Breast epithelium (tissue), 4 donors: Measurements from ENCODE around the gene NUP37. TPM values are rescaled to one million over a fixed set of nuclear protein-coding genes. Genes with fewer than 3 reads are reported as not detected.

Experiments
- DNase-seq, 2 donors: peaks; one replicate each; pipeline ENCODE4 v3.0.0-alpha.2; 2019; ENCODE audit warnings: low spot score in 2 of 2
- H3K27ac ChIP-seq, 2 donors: fragments of 200-600 bp; sonication (generic) in 1 of 2; one replicate each; pipeline ENCODE4 v1.5.1; 2016 to 2019; ENCODE audit warnings: mild to moderate bottlenecking in 1 of 2
- H3K27me3 ChIP-seq, 2 donors: fragments of 200-600 bp; sonication (generic) in 1 of 2; one replicate each; pipeline versions ENCODE4 v1.5.1 to v1.6.0; 2017 to 2019; ENCODE audit warnings: control low read depth in 1 of 2, mild to moderate bottlenecking in 1 of 2
- H3K36me3 ChIP-seq: fragments of 200-600 bp; one replicate; pipeline ENCODE4 v1.5.1; 2019
- H3K4me1 ChIP-seq, 2 donors: fragments of 200-600 bp; sonication (generic); one replicate each; pipeline ENCODE4 v1.5.1; 2016 to 2019; ENCODE audit warnings: control low read depth in 1 of 2
- H3K4me3 ChIP-seq, 3 donors: fragments of 200-600 bp; sonication (generic); 1 replicate in 2 of 3; 2 replicates in 1 of 3; pipeline ENCODE4 v1.5.1; 2016 to 2019; ENCODE audit warnings: mild to moderate bottlenecking in 3 of 3, moderate library complexity in 2 of 3
- H3K9me3 ChIP-seq, 2 donors: fragments of 200-600 bp; sonication (generic) in 1 of 2; one replicate each; pipeline ENCODE4 v1.5.1; 2016 to 2019; ENCODE audit warnings: control low read depth in 1 of 2
- POLR2A ChIP-seq: fragments of 450-650 bp; IDR thresholded peaks from one replicate; pipeline ENCODE4 v1.6.1; 2016; ENCODE audit warnings: antibody characterized with exemption, mild to moderate bottlenecking, moderate library complexity
- POLR2AphosphoS5 ChIP-seq, 3 donors: sonication (generic); formaldehyde crosslinking; IDR thresholded peaks; one replicate each; pipeline ENCODE4 v1.6.1; 2017; ENCODE audit warnings: antibody characterized with exemption in 3 of 3
- intact Hi-C: fragments of 100-400 bp; cut with DNase I; formaldehyde crosslinking; loops from one replicate; pipeline ENCODE4 v1.15.1; 2023; ENCODE audit warnings: low total_unique reads
- total RNA-seq, 3 donors: library from RNA; depleted of rRNA; stranded (reverse); fragments of >200 nt; gene quantifications; one replicate each; pipeline ENCODE4 v1.1.0, GENCODE V29; 2016
- TF ChIP-seq, protein P1 (sequence below), 3 donors: fragments of 450-650 bp; IDR thresholded peaks; one replicate each; pipeline ENCODE4 v1.5.1; 2016 to 2017; ENCODE audit warnings: antibody characterized with exemption in 3 of 3, mild to moderate bottlenecking in 3 of 3, moderate library complexity in 3 of 3

The NUP37 gene
- total RNA-seq, 3 donors from 2014 or later = 16.7 to 17.9 (median 17.9) TPM

DNA sequence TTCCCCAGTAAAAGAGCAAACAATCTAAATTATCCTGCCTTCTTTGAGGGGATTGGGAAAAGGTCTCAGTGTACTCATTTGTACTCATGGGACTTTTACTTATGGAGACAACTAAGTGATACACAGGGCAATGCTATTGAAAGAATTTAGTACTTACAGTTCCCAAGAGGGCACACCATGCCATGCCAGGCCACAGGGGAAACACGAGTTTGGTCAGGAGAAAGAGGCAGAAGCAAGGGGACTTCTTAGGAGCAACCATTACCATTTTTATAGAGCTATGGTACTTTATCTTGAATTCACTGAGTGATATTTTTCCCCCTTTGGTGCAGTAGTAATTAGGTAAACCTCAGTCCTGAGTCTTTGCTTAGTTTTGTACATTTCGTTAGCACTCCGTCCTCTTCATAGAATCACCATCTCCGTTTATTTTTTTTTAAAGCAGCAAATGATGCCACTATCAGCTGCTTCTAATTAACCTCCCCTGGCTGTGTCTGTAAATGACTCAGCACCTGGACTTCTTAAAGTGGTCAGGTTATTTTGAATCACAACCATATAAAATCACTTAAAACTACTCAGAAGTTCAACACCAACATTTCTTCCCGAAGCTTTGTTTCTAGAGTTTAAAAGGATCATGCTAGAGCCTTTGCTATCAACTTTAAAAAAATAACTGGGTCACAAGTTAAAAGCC, 52.2 kb downstream of the NUP37 start:
- no peak for DNase-seq
- intact Hi-C loops = no loop called here
- TF ChIP-seq, protein P1, sequence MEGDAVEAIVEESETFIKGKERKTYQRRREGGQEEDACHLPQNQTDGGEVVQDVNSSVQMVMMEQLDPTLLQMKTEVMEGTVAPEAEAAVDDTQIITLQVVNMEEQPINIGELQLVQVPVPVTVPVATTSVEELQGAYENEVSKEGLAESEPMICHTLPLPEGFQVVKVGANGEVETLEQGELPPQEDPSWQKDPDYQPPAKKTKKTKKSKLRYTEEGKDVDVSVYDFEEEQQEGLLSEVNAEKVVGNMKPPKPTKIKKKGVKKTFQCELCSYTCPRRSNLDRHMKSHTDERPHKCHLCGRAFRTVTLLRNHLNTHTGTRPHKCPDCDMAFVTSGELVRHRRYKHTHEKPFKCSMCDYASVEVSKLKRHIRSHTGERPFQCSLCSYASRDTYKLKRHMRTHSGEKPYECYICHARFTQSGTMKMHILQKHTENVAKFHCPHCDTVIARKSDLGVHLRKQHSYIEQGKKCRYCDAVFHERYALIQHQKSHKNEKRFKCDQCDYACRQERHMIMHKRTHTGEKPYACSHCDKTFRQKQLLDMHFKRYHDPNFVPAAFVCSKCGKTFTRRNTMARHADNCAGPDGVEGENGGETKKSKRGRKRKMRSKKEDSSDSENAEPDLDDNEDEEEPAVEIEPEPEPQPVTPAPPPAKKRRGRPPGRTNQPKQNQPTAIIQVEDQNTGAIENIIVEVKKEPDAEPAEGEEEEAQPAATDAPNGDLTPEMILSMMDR (IDR thresholded peaks at IDR 0.05) = no peak
- no peak for TF ChIP-seq POLR2A
- no peak for TF ChIP-seq POLR2AphosphoS5 (IDR thresholded peaks at IDR 0.05)

DNA sequence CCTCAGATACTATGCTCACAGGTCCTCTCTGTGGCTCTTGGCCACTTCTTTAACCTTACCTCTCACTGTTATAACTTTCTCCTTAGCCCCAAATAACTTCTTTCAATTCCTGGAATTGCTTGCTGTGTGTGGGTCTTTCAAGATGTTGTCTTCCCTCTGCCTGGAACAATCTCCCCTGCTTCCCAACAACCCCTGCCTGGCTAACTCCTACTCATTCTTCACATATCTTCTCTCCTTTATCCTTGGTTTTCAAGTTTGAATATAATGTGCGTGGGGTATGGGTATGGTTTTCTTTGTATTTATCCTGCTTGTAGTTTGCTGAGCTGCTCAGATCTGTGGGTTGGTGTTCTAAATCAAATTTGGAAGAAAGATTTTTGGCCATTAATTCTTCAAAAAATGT, 55.4 kb downstream of the NUP37 start:
- no peak for DNase-seq
- TF ChIP-seq, protein P1 (IDR thresholded peaks at IDR 0.05) = no peak
- TF ChIP-seq POLR2A = no peak
- no peak for TF ChIP-seq POLR2AphosphoS5 (IDR thresholded peaks at IDR 0.05)
- H3K36me3 ChIP-seq = no peaks in the 10 kb centered on the region
- no peaks in the 10 kb centered on the region for H3K9me3 ChIP-seq
- no peak overlapping the region for H3K4me3 ChIP-seq
- intact Hi-C loops = no loop called here
- H3K27me3 ChIP-seq = no peaks in the 10 kb centered on the region
- peak overlapping the region in 1 of 2 donors; percentile 51 for H3K27ac ChIP-seq
- H3K4me1 ChIP-seq = no peaks in the 10 kb centered on the region

More for the DNA sequence above, 52.2 kb downstream of the NUP37 start:
- Histone ChIP-seq H3K27ac (peak overlapping the region in 1 of 2 donors; percentile 30), H3K4me3 (no peak overlapping the region), H3K4me1 (no peaks in the 10 kb centered on the region), H3K36me3 (no peaks in the 10 kb centered on the region), H3K27me3 (no peaks in the 10 kb centered on the region), H3K9me3 (no peaks in the 10 kb centered on the region)

DNA sequence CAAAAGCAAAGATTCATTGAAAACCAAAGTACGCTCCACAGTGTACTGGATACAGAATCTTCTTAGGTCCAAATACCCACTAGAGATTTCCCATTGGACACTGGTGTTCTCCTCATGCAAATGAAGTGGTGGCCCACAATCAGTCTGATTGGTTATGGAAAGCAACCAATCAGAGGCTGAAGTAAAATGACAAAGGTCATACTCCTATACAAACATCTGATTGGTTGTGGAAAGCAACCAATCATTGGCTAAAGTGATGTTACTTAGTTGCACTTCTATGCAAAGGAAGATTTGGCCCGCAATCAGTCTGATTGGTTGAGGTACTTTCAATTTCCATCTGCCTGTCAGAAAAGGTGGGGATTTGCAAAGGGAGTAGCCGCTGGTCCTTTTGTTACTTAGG, 56.8 kb downstream of the NUP37 start:
- intact Hi-C loops = no loop called here
- H3K4me3 ChIP-seq = no peak overlapping the region
- no peak for DNase-seq
- no peak overlapping the region for H3K27ac ChIP-seq
- TF ChIP-seq, protein P1 (IDR thresholded peaks at IDR 0.05) = no peak
- TF ChIP-seq POLR2A (no peak), POLR2AphosphoS5 (IDR thresholded peaks at IDR 0.05) (no peak)
- no peaks in the 10 kb centered on the region for H3K27me3 ChIP-seq
- no peaks in the 10 kb centered on the region for H3K9me3 ChIP-seq
- H3K36me3 ChIP-seq = no peaks in the 10 kb centered on the region
- H3K4me1 ChIP-seq = no peaks in the 10 kb centered on the region

DNA sequence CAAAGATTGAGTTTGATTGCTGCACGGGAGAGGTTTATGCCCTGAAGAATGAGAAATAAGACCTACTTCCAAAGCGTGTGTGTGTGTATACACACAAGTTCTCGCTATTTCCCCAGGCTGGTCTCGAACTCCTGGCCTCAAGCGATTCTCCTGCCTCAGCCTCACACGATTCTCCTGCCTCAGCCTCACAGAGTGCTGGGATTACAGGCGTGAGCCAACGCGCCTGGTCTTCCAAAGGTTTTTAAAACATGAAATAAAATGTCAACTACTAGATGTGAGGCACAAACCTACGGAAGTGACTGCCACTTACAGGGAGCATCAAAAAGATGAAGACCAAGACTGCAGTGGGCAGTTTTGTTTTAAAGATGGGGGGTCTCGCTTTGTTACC, 57.5 kb downstream of the NUP37 start:
- H3K36me3 ChIP-seq = no peaks in the 10 kb centered on the region
- TF ChIP-seq POLR2A (no peak), POLR2AphosphoS5 (IDR thresholded peaks at IDR 0.05) (no peak)
- TF ChIP-seq, protein P1 (IDR thresholded peaks at IDR 0.05) = no peak
- H3K27ac ChIP-seq = peak overlapping the region in 1 of 2 donors; percentile 96
- H3K4me1 ChIP-seq = no peaks in the 10 kb centered on the region
- H3K27me3 ChIP-seq = no peaks in the 10 kb centered on the region
- intact Hi-C loops = no loop called here
- no peak for DNase-seq
- H3K9me3 ChIP-seq = no peaks in the 10 kb centered on the region
- H3K4me3 ChIP-seq = peak overlapping the region in 2 of 3 donors; percentile 86 to 94

DNA sequence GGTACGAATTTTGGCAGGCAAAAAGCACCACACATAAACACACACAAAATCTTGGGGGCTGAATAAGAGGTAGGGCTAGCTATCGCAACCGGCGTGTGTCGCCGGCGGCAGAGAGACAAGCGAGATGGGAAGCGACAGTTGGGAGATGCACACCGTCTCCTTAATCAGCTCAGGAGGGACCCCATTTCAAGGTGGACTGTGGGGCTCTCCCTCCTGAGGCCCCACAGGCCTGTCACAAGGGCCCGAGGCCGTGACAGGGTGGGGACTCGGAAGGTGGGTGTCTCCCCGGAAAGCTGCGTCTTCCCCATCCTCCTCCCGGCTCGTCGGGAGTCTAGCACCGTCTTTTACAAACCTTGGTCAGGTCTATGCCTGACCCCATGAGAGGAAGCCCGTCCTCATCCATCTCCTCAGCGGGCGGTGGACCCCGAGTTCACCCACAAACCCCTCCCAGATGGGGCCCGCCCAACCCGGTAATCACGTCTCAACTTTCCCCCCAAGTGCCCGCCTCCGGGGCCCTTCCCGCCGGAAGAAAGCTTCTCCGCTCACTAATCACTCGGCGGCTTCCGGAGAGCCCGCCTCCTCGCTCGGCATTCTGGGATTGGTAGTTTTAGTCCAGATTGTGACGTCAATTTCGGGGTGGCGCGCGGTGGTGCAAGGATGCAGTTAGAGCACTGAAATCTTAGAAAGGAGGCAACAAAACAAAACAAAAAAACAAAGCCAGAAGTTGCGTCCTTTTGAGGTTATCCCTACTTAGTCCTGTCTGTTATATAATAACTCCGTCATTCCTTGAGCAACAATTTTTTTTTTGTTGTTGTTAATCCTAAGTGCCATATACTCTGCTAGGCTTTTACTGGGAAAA, 58.1 kb downstream of the NUP37 start, which contains the start of gene WASHC3:
TSS of gene WASHC3 (minus strand) at position 432 of the 859 bp plus-strand sequence. CDS start at position 403, 29 bp downstream.
- TF ChIP-seq POLR2A = peak; percentile 71
- TF ChIP-seq, protein P1 (IDR thresholded peaks at IDR 0.05) = no peak
- peak; percentile 83 to 92 (median 84) for TF ChIP-seq POLR2AphosphoS5 (IDR thresholded peaks at IDR 0.05)
- Histone ChIP-seq H3K27me3 (no peaks in the 10 kb centered on the region), H3K36me3 (no peaks in the 10 kb centered on the region), H3K27ac (peak within 1 kb of the TSS; percentile 95 to 96), H3K9me3 (no peaks in the 10 kb centered on the region), H3K4me1 (no peaks in the 10 kb centered on the region), H3K4me3 (peak within 1 kb of the TSS; percentile 81 to 94 (median 86))
- DNase-seq = peak; percentile 94
- intact Hi-C loops = no loop called here
